GM12872 (cell line): ENCODE results near the gene TMEM175.

Source experiments
- CTCF ChIP-seq: IDR thresholded peaks from 3 replicates; pipeline ENCODE4 v1.5.1; 2011; ENCODE audit warnings: low read depth, mild to moderate bottlenecking, low read length, moderate library complexity; ENCODE audit not compliant: insufficient read depth

Gene TMEM175

GRCh38 chr4:893995-894705, 38.1 kb upstream of the TMEM175 start:
- no peak for TF ChIP-seq CTCF

- no peak for TF ChIP-seq CTCF
Observed at GRCh38 chr4:895596-895995, 36.7 kb upstream of the TMEM175 start.

GRCh38 chr4:896216-896615, 36.0 kb upstream of the TMEM175 start:
- TF ChIP-seq CTCF = no peak

- no peak for TF ChIP-seq CTCF
Observed at GRCh38 chr4:896630-897029, 35.6 kb upstream of the TMEM175 start.

- no peak for TF ChIP-seq CTCF
Observed at GRCh38 chr4:898123-898522, 34.1 kb upstream of the TMEM175 start.

- TF ChIP-seq CTCF = no peak
Observed at GRCh38 chr4:898869-899555, 33.2 kb upstream of the TMEM175 start.

GRCh38 chr4:899556-899906, 32.7 kb upstream of the TMEM175 start:
- no peak for TF ChIP-seq CTCF
